Gastrocnemius medialis (tissue), 4 donors: ENCODE data around the gene BANF2.

ENCODE experiments used
- POLR2A ChIP-seq, 2 donors: fragments of 450-650 bp; IDR thresholded peaks; one replicate each; pipeline ENCODE4 v1.6.1; 2017; ENCODE audit warnings: antibody characterized with exemption in 2 of 2, mild to moderate bottlenecking in 2 of 2, moderate library complexity in 2 of 2
- TF ChIP-seq, protein P1 (sequence below), 5 experiments: fragments of 450-650 bp in 3 of 5; fragments of 200-600 bp in 2 of 5; sonication (generic) in 2 of 5; IDR thresholded peaks in 4 of 5; conservative IDR thresholded peaks in 1 of 5; 1 replicate in 4 of 5; 2 replicates in 1 of 5; pipeline ENCODE4 v1.5.1; 2016 to 2019; ENCODE audit warnings: antibody characterized with exemption in 5 of 5, mild to moderate bottlenecking in 3 of 5, moderate library complexity in 3 of 5

DNA sequence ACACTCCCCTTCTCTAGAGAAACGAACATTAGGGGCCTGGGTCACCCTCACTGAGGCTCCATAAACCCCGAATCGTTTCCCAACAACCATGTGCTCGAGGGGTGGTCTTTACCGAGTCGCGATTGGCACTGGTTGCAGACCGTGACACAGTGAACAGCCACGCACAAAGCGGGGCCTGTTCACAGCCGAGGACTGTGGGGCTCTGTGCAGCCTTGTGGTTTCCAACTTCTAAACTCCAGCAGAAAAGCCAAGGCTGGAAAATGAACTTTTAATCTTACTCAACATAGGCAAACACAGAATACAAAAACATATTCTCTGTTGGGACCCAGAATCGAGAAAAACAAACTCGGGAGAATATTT is 36.7 kb upstream of the BANF2 start:
- TF ChIP-seq POLR2A (IDR thresholded peaks at IDR 0.05): no peak
- TF ChIP-seq, protein P1, sequence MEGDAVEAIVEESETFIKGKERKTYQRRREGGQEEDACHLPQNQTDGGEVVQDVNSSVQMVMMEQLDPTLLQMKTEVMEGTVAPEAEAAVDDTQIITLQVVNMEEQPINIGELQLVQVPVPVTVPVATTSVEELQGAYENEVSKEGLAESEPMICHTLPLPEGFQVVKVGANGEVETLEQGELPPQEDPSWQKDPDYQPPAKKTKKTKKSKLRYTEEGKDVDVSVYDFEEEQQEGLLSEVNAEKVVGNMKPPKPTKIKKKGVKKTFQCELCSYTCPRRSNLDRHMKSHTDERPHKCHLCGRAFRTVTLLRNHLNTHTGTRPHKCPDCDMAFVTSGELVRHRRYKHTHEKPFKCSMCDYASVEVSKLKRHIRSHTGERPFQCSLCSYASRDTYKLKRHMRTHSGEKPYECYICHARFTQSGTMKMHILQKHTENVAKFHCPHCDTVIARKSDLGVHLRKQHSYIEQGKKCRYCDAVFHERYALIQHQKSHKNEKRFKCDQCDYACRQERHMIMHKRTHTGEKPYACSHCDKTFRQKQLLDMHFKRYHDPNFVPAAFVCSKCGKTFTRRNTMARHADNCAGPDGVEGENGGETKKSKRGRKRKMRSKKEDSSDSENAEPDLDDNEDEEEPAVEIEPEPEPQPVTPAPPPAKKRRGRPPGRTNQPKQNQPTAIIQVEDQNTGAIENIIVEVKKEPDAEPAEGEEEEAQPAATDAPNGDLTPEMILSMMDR (IDR thresholded peaks at IDR 0.05 in 4 of 5, conservative IDR thresholded peaks at IDR 0.05 in 1 of 5): no peak
